Measurements from ENCODE around the gene MBD6. TPM values are rescaled to one million over a fixed set of nuclear protein-coding genes. Genes with fewer than 3 reads are reported as not detected.

Gene MBD6
- total RNA-seq, 2 experiments from 2014 or later, result 23.9 to 110 TPM

- H3K9me2 ChIP-seq (ENCODE audit: insufficient read depth, low read length), result no peaks in the 10 kb centered on the region
- ChIA-PET POLR2A (interaction anchor here (0.6 to 0.8 kb wide), 2 partner anchors 16 to 55 kb away, joined by 3 read pairs; no protein-coding TSS in a partner anchor), CTCF (ENCODE audit: unreplicated experiment) (interaction anchor here (1.1 kb wide), 1 partner anchor 59 kb away, joined by 3 read pairs; no protein-coding TSS in a partner anchor)
- H3K36me3 ChIP-seq (ENCODE audit: insufficient read depth, low read length), result peaks cover 66% of the 10 kb centered on the region
- no peak for TF ChIP-seq EZH2phosphoT487 (IDR thresholded peaks at IDR 0.05; ENCODE audit: borderline replicate concordance, low read depth, low read length)
- no peak for TF ChIP-seq CTCF (conservative IDR thresholded peaks at IDR 0.05; ENCODE audit: low read length)
- peaks cover 26% of the 10 kb centered on the region for H3K79me2 ChIP-seq (ENCODE audit: insufficient read depth, low read depth, low read length)
- H3K4me1 ChIP-seq (ENCODE audit: insufficient read depth, low read length, poor library complexity, severe bottlenecking), result peaks cover 32% of the 10 kb centered on the region
- no peak overlapping the region for H3K27ac ChIP-seq (ENCODE audit: low read depth, low read length, poor library complexity, severe bottlenecking)
- H2AFZ ChIP-seq (ENCODE audit: low read length), result no peak overlapping the region
- peak overlapping the region; percentile 93 for H3K4me2 ChIP-seq (ENCODE audit: low read length)
- H3K9me3 ChIP-seq (ENCODE audit: low read length), result no peaks in the 10 kb centered on the region
- no peak for DNase-seq (ENCODE audit: low spot score)
- BruUV-seq (replicated peaks), result no TSS peak
- peak overlapping the region; percentile 84 for H3K4me3 ChIP-seq (ENCODE audit: low read depth, low read length, poor library complexity, severe bottlenecking)
- intact Hi-C loops (cut with micrococcal nuclease; ENCODE audit: unreplicated experiment), result no loop called here
- H4K20me1 ChIP-seq (ENCODE audit: insufficient read depth, low read length), result peaks cover 10% of the 10 kb centered on the region
Observed at GRCh38 chr12:57518176-57518919, 4.3 kb upstream of the MBD6 start.

GRCh38 chr12:57518920-57519795 is 3.5 kb upstream of the MBD6 start:
- H3K9me3 ChIP-seq (ENCODE audit: low read length), result no peaks in the 10 kb centered on the region
- no peak overlapping the region for H2AFZ ChIP-seq (ENCODE audit: low read length)
- ChIA-PET CTCF (ENCODE audit: unreplicated experiment) (no interaction called here), POLR2A (interaction anchor here (0.6 to 0.9 kb wide), 2 partner anchors 33 to 54 kb away, joined by 3 read pairs; no protein-coding TSS in a partner anchor)
- peaks cover 61% of the 10 kb centered on the region for H3K36me3 ChIP-seq (ENCODE audit: insufficient read depth, low read length)
- BruUV-seq (replicated peaks), result no TSS peak
- peaks cover 17% of the 10 kb centered on the region for H4K20me1 ChIP-seq (ENCODE audit: insufficient read depth, low read length)
- H3K4me2 ChIP-seq (ENCODE audit: low read length), result peak overlapping the region; percentile 93
- DNase-seq (ENCODE audit: low spot score), result peak; percentile 67
- peaks cover 34% of the 10 kb centered on the region for H3K79me2 ChIP-seq (ENCODE audit: insufficient read depth, low read depth, low read length)
- TF ChIP-seq CTCF (conservative IDR thresholded peaks at IDR 0.05; ENCODE audit: low read length) (no peak), EZH2phosphoT487 (IDR thresholded peaks at IDR 0.05; ENCODE audit: borderline replicate concordance, low read depth, low read length) (no peak)
- intact Hi-C loops (cut with micrococcal nuclease; ENCODE audit: unreplicated experiment), result no loop called here
- H3K9me2 ChIP-seq (ENCODE audit: insufficient read depth, low read length), result no peaks in the 10 kb centered on the region
- H3K4me3 ChIP-seq (ENCODE audit: low read depth, low read length, poor library complexity, severe bottlenecking), result peak overlapping the region; percentile 84
- H3K4me1 ChIP-seq (ENCODE audit: insufficient read depth, low read length, poor library complexity, severe bottlenecking), result peaks cover 38% of the 10 kb centered on the region
- H3K27ac ChIP-seq (ENCODE audit: low read depth, low read length, poor library complexity, severe bottlenecking), result peak overlapping the region; percentile 78

All from OCI-LY7 (cell line).